ENCODE data around the gene ARHGEF28. TPM values are rescaled to one million over a fixed set of nuclear protein-coding genes. Genes with fewer than 3 reads are reported as not detected.

ARHGEF28 gene
- total and polyA plus RNA-seq, 2 of the 13 experiments (the other 11 are each of a cell fraction or from before 2014, with no cell fraction given) = 17.4 to 34.1 TPM

GRCh38 chr5:73796164-73797131, 170.5 kb downstream of the ARHGEF28 start:
- no peak overlapping the region for H3K4me3 ChIP-seq (replicated peaks in 1 of 3; ENCODE audit: insufficient read depth in 1 of 3, low read depth in 2 of 3, low read length in 3 of 3)
- ATAC-seq (peak; percentile 64), FAIRE-seq (peak; percentile 77), DNase-seq (ENCODE audit: low spot score) (peak; percentile 66)
- intact Hi-C loops (cut with micrococcal nuclease; ENCODE audit: unreplicated experiment) = no loop called here
- no peak overlapping the region for H2AFZ ChIP-seq (ENCODE audit: low read length)
- no peak overlapping the region for H3K4me2 ChIP-seq (ENCODE audit: low read depth, low read length)
- no peaks in the 10 kb centered on the region for H3K27me3 ChIP-seq (ENCODE audit: control insufficient read depth in 1 of 2, insufficient read depth in 2 of 2, low read length in 2 of 2)
- ChIA-PET POLR2A (interaction anchor here (0.5 to 2.4 kb wide), 7 partner anchors 8 to 289 kb away, joined by 3 to 14 read pairs (median 3); no protein-coding TSS in a partner anchor), CTCF (ENCODE audit: low intra/inter-chr PET ratio, low total read pairs) (no interaction called here)
- BruUV-seq (replicated peaks) = no TSS peak
- no peaks in the 10 kb centered on the region for H3K79me2 ChIP-seq (ENCODE audit: insufficient read depth, low read length)
- 76% methylated on average over 11 of the region's 11 CpGs for WGBS (ENCODE audit: low lambda C conversion rate)
- H4K20me1 ChIP-seq (ENCODE audit: insufficient read depth, low read length) = no peaks in the 10 kb centered on the region
- H3K4me1 ChIP-seq (ENCODE audit: insufficient read depth, low read length) = peaks cover 36% of the 10 kb centered on the region
- in situ Hi-C loops (cut with HindIII; ENCODE audit: extremely low pct_ligation_motif_present, low pct_unique_long_range_greater_than_20kb) = no loop called here
- no peaks in the 10 kb centered on the region for H3K9me3 ChIP-seq (ENCODE audit: low read length)
- no peak overlapping the region for H3K9ac ChIP-seq (ENCODE audit: insufficient read depth, low read depth, low read length)
- no peak overlapping the region for H3K27ac ChIP-seq (ENCODE audit: extremely low read length, insufficient read depth, low read length)
- peaks cover 5 to 14% of the 10 kb centered on the region in 2 experiments for H3K36me3 ChIP-seq (replicated peaks in 1 of 2; ENCODE audit: control insufficient read depth in 1 of 2, insufficient read depth in 2 of 2, low read length in 2 of 2)
- no peak for TF ChIP-seq HCFC1 (IDR thresholded peaks at IDR 0.05; ENCODE audit: low read depth, low read length)
- no peak for TF ChIP-seq ZNF225 (CRISPR knock-in tag; IDR thresholded peaks at IDR 0.05)
- TF ChIP-seq ZNF564 (CRISPR knock-in tag; IDR thresholded peaks at IDR 0.05) = no peak
- 0 out of 2 replicates have a peak, but pooled peaks have one; percentile 19 for TF ChIP-seq PATZ1 (CRISPR knock-in tag; IDR thresholded peaks at IDR 0.05)
- TF ChIP-seq FOXA1 (IDR thresholded peaks at IDR 0.05) = no peak
- TF ChIP-seq FOXA1 (CRISPR knock-in tag; IDR thresholded peaks at IDR 0.05) = peak; percentile 2; the same call in 1 of the 2 replicates
- no peak for TF ChIP-seq ZFYVE20 (CRISPR knock-in tag; IDR thresholded peaks at IDR 0.05; ENCODE audit: borderline replicate concordance, low read depth)
- TF ChIP-seq ZBTB20 (CRISPR knock-in tag; IDR thresholded peaks at IDR 0.05; ENCODE audit: borderline replicate concordance, low read depth) = no peak
- no peak for TF ChIP-seq MTA3 (CRISPR knock-in tag; IDR thresholded peaks at IDR 0.05)
- TF ChIP-seq CC2D1A (CRISPR knock-in tag; IDR thresholded peaks at IDR 0.05) = no peak
- TF ChIP-seq ATF5 (CRISPR knock-in tag; IDR thresholded peaks at IDR 0.05; ENCODE audit: low read depth) = no peak
- 0 out of 2 replicates have a peak, but pooled peaks have one; percentile 44 for TF ChIP-seq ZNF772 (CRISPR knock-in tag; IDR thresholded peaks at IDR 0.05)
- peak; percentile 22; the same call in 1 of the 2 replicates for TF ChIP-seq ZBTB38 (CRISPR knock-in tag; IDR thresholded peaks at IDR 0.05)
- no peak for TF ChIP-seq NR2F1 (CRISPR knock-in tag; IDR thresholded peaks at IDR 0.05)
- TF ChIP-seq ZNF326 (CRISPR knock-in tag; IDR thresholded peaks at IDR 0.05; ENCODE audit: borderline replicate concordance) = no peak
- no peak for TF ChIP-seq RELA (CRISPR knock-in tag; IDR thresholded peaks at IDR 0.05)
- TF ChIP-seq ARID5B (CRISPR knock-in tag; IDR thresholded peaks at IDR 0.05) = peak; percentile 92
